Nephron (organoid): ENCODE measurements around the gene PDHB.

Source experiments
- H3K27ac Mint-ChIP-seq, 3 experiments: 2 replicates each; pipeline ENCODE4 v1.8.0; 2020; ENCODE audit warnings: mixed read lengths in 3 of 3, mild to moderate bottlenecking in 2 of 3, moderate library complexity in 1 of 3
- H3K27me3 Mint-ChIP-seq: 2 replicates; pipeline ENCODE4 v1.8.0; 2021; ENCODE audit warnings: low read depth, mild to moderate bottlenecking, moderate library complexity, mixed read lengths
- H3K36me3 Mint-ChIP-seq: 2 replicates; pipeline ENCODE4 v1.8.0; 2020; ENCODE audit warnings: low read depth, mixed read lengths
- H3K4me1 Mint-ChIP-seq: 2 replicates; pipeline ENCODE4 v1.8.0; 2020; ENCODE audit warnings: mixed read lengths
- H3K4me3 Mint-ChIP-seq, 3 experiments: 2 replicates each; pipeline ENCODE4 v1.8.0; 2020; ENCODE audit warnings: mild to moderate bottlenecking in 3 of 3, mixed read lengths in 3 of 3, moderate library complexity in 2 of 3
- H3K9me3 Mint-ChIP-seq: 2 replicates; pipeline ENCODE4 v1.8.0; 2020; ENCODE audit warnings: mixed read lengths
- TF ChIP-seq, protein P1 (sequence below), 3 experiments: fragments of 200-600 bp; sonication (generic); IDR thresholded peaks; one replicate each; pipeline ENCODE4 v1.5.0; 2021; ENCODE audit warnings: antibody characterized with exemption in 3 of 3; ENCODE audit not compliant: unreplicated experiment in 3 of 3

PDHB gene

DNA sequence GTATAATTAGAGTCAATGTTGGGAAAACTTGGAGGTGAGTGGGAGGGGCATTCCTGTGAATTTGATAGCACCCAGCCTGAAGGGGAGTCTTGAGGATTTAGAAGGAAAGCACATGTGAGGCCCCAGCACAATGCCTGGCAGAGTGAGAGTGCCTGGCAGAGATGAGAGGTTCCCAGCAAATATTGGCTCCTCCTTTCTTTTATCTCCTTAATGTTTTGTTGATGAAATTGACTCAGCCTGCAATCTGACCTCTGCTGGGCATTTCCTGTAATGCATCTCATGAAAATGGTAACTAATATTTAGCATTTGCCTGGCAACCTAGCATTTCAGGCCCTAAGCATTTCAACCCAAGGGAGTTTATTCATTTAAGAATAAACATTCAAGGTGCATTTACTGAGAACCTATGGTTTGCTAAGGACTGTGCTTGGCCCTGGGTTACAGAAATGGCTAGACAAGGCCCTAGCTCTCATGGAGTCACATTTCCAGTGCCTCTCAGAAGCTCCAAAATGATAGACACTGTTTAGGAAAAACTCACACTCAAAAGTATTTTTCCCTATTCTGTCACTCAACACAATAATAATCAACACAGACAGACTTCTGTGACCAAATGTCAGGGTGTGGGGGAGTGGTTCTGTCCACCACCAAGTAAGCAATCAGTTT is 19.0 kb downstream of the PDHB start:
- peak overlapping the region in 2 of 3 experiments; percentile 52 to 55 for H3K27ac Mint-ChIP-seq
- peaks cover 15% of the 10 kb centered on the region for H3K36me3 Mint-ChIP-seq
- TF ChIP-seq, protein P1, sequence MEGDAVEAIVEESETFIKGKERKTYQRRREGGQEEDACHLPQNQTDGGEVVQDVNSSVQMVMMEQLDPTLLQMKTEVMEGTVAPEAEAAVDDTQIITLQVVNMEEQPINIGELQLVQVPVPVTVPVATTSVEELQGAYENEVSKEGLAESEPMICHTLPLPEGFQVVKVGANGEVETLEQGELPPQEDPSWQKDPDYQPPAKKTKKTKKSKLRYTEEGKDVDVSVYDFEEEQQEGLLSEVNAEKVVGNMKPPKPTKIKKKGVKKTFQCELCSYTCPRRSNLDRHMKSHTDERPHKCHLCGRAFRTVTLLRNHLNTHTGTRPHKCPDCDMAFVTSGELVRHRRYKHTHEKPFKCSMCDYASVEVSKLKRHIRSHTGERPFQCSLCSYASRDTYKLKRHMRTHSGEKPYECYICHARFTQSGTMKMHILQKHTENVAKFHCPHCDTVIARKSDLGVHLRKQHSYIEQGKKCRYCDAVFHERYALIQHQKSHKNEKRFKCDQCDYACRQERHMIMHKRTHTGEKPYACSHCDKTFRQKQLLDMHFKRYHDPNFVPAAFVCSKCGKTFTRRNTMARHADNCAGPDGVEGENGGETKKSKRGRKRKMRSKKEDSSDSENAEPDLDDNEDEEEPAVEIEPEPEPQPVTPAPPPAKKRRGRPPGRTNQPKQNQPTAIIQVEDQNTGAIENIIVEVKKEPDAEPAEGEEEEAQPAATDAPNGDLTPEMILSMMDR (IDR thresholded peaks at IDR 0.05; ENCODE audit: unreplicated experiment in 3 of 3) = peak; percentile 67 to 77 (median 72)
- H3K27me3 Mint-ChIP-seq = no peaks in the 10 kb centered on the region
- peaks cover 12% of the 10 kb centered on the region for H3K4me1 Mint-ChIP-seq
- H3K9me3 Mint-ChIP-seq = no peaks in the 10 kb centered on the region
- H3K4me3 Mint-ChIP-seq = no peak overlapping the region

DNA sequence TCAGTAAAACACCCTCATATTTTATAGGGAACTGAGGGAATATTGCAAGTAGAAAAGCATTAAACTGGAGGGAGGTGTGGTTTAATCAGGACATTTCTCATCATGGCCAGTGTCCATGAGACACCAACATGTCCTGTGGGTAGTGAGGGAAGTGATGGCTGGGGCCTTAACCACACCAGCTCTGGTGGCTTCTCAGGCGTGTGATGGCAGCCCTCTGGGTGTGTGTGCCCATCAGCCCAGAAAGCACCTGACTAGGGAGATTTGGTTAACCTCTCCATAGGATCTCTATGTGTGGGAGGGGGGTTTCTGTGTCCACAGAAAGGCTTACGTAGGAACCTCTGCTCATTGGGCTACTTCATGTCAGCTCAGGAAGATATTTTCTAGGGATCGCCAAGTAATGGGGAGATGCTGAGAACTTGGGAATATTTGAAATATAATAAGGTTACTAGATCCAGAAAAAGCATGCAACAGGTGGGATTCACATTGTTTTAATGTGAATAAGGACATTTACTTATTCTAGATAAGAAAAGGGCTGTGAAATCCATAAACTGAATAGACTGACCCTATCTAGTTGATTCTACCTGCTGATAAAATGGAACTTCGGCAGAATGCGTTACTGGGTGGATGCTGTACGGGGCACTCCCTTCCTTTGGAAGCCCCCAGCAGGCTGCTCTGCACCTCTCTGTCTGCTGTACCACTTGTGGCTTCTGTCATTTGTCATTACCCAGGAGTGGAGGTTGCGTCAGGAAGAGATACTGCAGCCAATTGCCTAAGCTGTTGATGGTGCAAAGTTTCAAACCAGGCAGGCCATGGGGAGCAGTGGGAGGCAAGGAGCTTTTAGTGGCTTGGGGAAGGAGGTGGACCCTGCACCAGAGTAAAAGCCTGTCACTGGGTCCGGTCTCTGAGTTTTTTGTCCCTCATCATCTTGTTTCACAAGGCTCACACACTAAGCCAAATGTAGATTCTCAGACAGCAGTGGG is 21.5 kb downstream of the PDHB start:
- TF ChIP-seq, protein P1 (IDR thresholded peaks at IDR 0.05; ENCODE audit: unreplicated experiment in 3 of 3) = no peak
- H3K9me3 Mint-ChIP-seq = no peaks in the 10 kb centered on the region
- peaks cover 30% of the 10 kb centered on the region for H3K36me3 Mint-ChIP-seq
- no peak overlapping the region for H3K27ac Mint-ChIP-seq
- H3K4me3 Mint-ChIP-seq = no peak overlapping the region
- no peaks in the 10 kb centered on the region for H3K27me3 Mint-ChIP-seq
- peaks cover 12% of the 10 kb centered on the region for H3K4me1 Mint-ChIP-seq

DNA sequence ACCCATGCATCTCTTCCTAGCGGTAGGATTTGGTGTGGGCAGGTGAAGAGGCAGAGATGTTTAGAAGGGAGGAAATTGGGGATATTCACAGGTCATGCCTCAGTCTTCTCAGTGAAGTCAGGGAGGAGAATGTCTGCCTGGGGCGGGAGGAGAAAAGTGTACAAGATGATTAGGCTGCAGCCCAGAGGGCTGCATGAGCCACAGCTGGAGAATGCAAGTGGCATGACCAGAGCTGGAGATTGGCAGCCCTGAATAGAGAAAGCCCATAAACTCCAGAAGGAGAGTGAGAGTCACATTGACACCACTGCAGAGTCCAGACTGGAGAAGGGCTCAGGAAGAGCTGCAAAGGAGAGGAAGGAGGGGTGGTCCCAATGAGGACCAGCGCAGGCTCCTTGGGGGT is 22.6 kb downstream of the PDHB start:
- Mint-ChIP-seq H3K36me3 (peaks cover 37% of the 10 kb centered on the region), H3K9me3 (no peaks in the 10 kb centered on the region), H3K4me3 (no peak overlapping the region), H3K27ac (no peak overlapping the region), H3K4me1 (peaks cover 12% of the 10 kb centered on the region), H3K27me3 (no peaks in the 10 kb centered on the region)
- TF ChIP-seq, protein P1 (IDR thresholded peaks at IDR 0.05; ENCODE audit: unreplicated experiment in 3 of 3) = no peak

DNA sequence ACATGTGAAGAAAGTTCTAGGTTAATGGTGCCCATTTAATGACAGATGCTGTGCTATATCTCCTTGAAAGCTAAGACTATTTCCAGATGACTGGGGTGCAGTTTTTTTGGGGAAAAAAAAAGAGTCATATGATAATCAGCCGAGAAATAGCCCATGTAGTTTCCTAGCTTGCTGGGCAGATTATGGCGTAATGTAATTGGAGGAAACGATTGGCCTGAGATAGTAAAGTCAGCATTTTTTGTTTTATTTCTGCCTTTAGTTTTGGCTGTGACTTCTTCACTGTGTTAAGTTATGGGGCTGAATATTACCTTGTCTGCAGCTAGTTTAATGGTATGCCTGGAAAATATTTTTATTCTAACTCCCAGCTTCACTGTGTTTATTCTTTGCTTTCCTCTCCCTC is 24.0 kb downstream of the PDHB start:
- Mint-ChIP-seq H3K27me3 (no peaks in the 10 kb centered on the region), H3K27ac (no peak overlapping the region), H3K4me1 (peaks cover 12% of the 10 kb centered on the region), H3K9me3 (no peaks in the 10 kb centered on the region), H3K36me3 (peaks cover 37% of the 10 kb centered on the region), H3K4me3 (no peak overlapping the region)
- TF ChIP-seq, protein P1 (IDR thresholded peaks at IDR 0.05; ENCODE audit: unreplicated experiment in 3 of 3) = no peak

DNA sequence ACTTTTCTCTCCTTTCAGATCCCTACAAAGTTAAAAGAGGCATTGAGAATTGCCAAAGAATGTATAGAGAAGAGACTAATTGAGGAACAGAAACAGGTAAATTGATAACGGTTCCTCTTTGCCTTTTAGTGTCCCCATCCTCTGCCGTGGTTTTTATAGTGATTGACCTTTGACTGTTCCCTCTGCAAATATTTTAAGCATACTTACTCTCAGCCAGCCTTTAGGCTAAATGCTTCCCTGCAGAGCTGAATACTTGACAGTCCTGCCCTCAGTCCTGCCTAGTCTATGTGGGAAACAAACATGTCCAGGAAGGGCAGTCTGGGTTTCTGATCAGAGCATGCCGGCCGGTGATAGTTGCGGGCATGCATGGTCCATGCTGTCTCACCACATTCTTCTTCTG is 24.7 kb downstream of the PDHB start:
- Mint-ChIP-seq H3K27me3 (no peaks in the 10 kb centered on the region), H3K4me1 (peaks cover 5% of the 10 kb centered on the region), H3K9me3 (no peaks in the 10 kb centered on the region), H3K4me3 (no peak overlapping the region), H3K27ac (no peak overlapping the region), H3K36me3 (peaks cover 43% of the 10 kb centered on the region)
- TF ChIP-seq, protein P1 (IDR thresholded peaks at IDR 0.05; ENCODE audit: unreplicated experiment in 3 of 3) = no peak
